ENCODE measurements around the gene PDE4B.
"Not testable (repeated sequence)": the region's sequence is repeated elsewhere in the genome, so short reads cannot be mapped to it uniquely, and the experiment has no call there.

The PDE4B gene

DNA sequence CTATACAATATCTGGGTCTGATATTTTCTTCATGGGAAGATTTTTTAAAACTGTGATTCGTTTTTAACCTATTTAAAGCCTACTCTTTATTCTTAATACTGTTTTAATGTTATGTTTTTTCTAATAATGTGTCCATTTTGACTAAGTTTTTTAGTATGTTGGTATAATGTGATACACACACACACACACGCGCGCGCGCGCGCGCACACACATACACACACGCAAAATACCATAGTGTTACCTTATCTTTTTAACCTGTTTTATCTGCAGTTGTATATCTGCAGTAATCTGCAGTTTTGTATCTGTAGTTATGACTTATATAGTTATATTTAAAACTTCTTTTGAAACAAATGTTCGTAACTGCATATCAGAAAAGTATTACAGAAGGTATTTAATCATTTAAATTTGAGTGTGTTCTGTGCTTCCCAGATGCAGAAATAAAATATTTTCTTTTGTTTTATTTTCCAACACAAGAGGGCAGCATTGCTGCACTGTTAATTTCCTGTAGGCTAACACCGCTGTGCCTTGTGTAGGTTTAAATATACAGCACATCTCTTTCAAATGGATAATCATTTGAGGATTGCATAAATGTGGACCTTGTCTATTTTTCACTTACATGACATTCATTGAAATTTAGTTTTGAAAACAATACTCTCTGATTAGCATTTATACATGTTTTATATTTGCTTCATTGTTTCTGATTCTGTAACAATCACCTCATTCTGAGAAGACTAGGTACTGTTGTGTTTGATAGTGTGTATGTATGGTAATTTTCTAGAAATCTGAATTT is 166.1 kb downstream of the PDE4B start:
- DNase-seq, result no peak

DNA sequence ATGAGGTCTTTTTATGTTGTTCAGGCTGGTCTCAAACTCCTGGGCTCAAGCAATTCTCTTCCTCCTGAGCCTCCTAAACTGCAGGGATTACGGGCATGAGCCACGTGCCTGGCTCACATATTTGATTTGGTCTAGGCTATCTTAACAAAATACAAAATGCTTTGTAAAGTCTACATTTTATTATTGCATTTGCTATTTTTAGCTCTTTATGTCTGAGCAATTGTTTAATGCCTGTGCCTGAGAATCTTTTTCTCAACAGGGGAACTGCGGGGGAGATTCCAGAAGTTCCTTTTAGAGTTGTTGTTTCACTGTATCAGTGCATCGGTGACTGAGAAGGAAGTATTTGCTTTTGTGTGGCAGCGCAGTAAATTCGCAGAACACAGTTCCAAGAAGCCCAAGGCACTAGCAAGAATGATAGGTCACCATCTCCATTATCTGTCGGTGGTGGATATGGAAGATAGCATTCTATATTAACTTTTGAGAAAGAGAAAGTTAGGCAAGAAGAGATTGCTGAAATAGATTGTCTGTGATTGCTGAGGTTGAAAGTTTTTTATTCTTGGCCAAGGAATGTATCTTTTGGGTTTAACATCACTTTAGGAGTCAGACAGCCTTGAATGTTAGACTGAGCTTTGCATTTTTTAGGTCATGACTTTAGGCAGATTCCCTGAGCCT is 167.3 kb downstream of the PDE4B start:
- no peak for DNase-seq

DNA sequence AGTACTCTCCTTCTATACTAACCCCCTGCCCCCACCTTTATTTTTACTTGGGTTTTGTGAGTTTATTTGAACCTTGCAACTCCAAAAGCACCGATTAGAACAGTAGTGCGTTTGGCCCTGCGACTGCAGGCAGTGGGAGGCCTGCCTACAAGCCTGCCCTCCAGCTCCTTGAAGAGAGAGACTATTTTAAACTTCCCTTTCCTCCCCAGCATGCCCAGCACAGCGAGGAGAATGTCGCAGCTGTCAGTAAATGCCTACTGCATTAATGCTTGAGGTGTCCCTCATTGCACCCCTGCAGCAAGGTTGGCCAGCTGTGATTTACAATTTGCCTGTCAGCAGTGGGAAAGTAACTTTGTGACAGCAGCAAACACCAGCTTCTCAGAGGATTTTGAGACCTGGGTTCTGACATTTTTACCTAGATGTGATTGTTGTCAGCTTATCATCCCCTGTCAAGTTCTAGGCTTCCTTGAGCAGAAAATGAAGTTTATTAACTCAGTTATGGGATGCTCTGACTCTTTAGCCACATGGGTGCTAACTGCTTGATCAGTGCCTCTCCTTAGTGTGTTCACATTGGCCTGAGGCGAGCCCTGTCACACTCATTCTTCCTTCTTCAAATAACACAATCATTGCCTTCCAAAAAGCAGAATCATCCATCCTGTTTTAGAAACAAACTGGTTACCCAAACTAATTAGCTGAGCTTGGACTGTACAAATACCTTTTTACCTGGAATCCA is 170.6 kb downstream of the PDE4B start:
- DNase-seq, result no peak

DNA sequence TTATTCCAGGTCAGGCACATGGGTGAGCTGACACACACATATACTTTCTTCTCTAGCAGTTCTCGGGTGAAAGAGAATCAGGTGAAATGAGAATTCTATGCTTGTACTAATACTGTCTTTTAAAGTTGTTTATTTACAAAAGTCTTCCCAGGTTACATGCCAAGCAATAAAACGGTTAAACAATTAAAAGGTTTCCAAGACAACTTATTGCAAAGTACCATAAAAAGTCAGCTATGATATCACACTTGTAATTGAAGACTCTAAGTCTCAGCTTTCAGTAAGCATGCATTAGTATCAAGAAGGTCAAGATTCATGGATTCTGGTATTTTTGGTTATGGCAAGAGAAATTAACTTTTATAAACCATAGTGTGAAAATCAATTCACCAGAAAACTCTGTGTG is 171.4 kb downstream of the PDE4B start:
- no peak for DNase-seq

DNA sequence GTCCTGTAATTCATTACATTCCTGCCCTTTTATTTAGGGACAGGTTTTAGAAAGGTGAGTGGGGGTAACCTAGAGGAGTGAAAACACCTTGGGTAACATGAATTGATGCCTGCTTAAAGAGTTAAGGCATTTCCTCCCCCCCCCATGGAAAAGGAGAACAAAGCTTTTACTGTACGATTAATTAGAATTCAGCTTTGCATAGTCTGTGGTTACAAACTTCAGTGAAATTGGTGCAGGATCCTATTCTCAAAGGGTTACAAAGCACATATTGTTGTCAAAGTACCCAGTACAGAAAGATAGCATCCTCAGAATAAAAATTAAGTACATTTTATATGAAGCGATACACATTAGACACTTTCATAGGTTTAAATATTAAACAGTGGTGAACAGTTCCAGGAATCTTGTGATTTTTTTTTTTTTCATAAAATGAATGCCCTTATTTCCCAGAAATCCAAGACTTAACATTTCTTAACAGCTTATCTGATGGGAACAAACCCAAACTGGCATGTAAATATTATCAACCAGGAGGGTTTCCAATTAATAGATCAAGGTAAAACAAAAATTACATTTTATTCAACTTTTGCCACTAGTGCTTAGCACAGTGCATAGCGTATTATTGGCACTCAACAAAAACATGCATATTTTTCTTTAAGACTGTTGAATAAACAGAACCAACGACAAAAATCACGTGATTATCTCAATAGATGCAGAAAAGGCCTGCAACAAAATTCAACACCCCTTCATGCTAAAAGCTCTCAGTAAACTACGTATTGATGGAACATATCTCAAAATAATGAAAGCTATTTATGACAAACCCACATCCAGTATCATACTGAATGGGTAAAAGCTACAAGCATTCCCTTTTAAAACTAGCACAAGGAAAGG is 172.7 kb downstream of the PDE4B start:
- DNase-seq, result no peak

DNA sequence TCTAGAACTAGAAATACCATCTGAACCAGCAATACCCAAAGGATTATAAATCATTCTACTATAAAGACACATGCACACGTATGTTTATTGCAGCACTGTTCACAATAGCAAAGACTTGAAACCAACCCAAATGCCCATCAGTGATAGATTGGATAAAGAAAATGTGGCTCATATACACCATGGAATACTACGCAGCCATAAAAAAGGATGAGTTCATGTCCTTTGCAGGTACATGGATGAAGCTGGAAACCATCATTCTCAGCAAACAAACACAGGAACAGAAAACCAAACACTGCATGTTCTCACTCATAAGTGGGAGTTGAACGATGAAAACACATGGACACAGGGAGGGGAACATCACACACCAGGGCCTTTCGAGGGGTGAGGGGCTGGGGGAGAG is 174.8 kb downstream of the PDE4B start:
- DNase-seq, result not testable (repeated sequence)

DNA sequence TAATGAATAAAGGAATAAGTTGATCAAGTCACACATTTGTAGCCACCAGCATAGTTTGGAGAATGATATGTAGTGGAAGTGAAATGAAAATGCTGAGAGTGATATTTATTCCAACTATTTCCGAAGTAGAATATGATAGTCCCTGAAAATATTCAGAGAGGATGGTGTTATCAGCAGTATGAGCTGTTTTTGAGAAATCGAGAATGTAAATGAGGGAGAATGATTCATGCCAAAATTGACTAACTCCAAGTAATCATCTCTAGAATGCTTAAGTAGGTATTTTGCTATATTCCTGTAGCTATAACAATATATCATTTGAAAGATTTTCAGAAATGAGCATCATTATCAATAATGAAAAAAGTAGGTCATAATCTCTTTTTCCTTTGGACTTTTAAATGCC is 178.9 kb downstream of the PDE4B start:
- no peak for DNase-seq

DNA sequence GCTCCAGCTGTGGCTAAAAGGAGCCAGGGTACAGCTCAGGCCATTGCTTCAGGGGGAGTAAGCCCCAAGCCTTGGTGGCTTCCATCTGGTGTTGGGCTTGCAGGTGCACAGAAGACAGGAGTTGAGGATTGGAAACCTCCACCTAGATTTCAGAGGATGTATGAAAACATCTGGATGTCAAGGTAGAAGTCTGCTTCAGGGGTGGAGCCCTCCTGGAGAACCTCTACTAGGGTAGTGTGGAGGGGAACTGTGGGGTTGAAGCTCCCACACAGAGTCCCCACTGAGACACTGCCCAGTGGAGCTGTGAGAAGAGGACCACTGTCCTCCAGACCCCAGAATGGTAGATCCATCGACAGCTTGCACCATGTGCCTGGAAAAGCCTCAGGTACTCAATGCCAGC is 183.0 kb downstream of the PDE4B start:
- DNase-seq, result no peak

DNA sequence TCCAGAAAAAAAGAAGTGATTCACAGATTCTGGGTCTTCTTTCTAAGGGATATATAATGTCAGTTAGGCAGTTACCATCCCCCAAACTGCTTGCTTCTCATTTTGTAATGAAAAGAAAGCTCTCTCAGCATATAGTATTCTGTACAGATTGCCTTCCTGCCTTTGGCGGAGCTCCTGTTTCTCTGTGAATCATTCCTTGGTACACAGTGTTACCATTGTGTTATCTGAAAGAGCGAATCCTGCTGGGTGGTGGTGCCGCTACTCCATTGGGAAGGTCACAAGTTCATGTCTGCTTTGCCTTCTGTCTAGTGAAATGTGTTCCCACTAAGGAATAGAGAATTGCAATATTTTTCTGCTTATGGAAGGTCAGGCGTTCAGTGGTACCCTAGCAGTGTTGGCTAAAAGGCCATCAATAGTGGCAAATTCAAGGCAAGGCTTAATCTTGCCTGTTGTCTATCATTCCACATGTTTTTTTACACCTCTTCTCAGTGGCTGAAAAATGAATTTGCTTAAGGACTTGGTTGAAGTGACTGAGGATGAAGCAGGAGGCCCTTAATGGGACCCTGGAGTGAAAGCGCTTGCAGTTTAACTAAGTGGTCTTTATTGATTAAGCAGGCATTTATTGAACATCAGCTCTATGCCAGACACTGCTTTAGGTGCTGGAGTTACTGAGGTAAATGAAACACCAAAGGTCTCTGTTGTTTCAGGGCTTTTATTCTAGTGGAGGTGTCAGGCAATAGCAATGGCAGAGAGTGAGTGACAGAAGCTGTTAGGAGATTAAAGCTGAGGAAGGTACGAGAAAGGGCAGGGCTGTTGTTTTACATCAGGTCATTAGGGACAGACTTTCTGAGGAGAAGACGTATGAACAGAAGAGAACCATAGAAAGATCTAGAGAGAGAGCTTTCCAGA is 186.7 kb downstream of the PDE4B start:
- DNase-seq, result no peak

DNA sequence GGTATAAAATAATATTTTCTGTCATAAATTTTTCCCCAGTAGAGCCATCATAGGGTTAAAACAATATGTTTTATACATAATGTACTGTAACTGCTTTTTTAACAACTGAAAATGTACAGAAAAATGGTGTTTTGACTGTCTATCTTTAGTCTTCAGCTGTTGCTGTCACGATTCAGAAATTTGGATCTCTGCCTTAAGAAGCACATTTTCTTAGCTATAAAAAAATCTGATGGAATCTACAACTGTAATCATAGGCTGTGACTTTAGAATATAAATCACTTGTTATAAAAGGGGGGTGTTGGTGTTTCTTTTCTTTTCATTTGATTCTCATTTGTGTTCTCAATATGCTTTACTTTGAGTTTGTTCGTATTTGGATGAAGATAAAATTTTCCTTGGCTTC is 187.5 kb downstream of the PDE4B start:
- DNase-seq, result no peak

DNA sequence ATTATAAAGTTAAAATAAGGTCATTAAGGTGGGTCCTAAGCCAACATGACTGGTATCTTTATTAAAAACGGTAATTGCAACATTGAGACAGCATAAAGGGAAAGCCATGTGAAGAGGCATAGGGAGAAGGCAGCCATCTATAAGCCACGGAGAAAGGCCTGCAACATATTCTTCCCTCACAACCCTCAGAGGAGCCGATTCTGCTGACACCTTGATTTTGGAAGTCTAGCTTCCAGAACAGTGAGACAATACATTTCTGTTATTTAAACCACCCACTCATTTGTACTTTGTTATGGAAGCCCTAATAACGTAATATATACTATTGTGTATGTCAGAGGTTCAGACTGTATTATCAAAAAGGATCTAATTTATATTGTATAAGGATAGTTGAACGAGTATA is 190.8 kb downstream of the PDE4B start:
- DNase-seq, result no peak

DNA sequence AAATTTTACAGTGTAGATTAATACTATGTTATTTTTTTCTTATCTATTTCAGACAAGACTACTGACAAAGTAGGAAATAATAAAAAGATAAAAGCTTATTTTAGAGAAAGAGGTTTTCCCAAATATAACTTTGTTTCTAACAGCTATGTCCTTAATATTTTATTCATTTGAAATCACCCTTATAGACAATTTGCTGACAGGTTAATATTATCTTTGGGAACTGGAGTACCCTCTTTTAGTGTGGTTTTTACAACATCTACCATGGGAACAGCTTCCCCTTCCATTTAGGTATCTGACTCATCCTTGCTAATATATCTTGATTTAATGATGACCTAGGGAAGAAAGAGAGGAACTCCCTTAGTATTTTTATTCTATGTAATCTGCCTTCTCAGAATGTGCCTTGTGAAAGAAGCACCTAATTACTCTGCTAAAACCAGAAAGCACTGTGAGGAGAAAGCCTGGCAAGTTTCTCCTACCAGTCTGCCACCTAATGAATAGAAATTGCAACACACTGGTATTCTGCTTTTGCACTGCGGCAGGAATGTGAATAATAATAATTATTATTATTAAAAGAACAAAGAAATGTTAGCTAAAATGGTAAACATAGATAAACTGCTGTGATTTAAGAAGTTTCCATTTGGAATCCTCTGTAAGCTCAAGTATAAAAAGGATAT is 192.8 kb downstream of the PDE4B start:
- no peak for DNase-seq

DNA sequence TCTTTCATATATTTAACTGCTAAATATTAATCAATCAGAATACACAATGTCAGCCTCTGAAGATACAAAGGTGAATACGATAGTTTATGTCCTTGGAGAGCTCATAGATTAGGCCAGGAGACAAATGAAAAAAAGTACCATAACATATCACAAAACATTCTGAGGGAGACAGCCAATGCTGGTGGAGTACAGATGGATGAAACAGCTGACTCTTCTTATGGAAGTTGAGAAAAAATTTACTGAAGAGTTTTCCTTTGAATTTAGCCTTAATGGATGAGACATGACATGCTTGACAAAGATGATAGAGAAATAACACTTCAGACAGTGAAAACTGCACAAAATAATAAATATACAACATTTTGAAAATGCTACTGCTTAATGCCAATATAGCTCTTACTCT is 193.5 kb downstream of the PDE4B start:
- no peak for DNase-seq

DNA sequence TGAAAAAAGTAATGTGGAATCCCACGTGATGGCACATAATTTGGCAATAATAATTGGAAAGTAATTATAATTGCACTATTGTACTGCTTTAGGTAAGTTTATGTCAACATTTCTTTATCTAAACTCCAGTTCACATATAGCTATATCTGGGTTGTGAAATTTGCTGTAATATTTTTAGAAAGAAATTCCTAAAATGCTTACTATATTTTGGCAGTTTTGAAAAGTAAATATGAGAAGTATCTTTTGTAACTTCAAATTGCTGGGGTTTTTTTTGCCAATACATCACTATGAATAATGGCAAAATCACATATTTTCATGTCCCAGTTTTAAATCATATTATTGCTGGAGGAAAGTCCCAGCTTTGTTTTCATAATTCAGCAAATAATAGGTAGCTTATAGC is 197.5 kb downstream of the PDE4B start:
- DNase-seq, result no peak

DNA sequence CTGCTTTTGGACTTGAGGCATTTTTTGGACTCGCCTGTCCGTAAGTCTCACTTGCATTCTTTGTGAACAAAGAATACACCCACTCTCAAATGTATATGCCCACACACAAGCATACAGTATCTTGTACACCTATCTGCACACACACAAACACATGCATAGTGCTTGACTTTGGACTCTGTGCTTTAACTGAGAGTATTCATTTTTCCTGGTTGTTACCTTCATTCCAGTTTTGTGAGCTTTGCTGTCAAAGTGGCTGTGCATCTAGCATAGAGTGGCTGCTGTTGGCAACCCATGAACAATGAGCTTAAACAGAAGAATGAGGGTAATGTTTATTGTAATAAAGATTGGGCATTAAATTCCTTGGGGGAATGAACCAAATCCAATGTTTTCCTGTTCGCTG is 199.0 kb downstream of the PDE4B start:
- no peak for DNase-seq

DNA sequence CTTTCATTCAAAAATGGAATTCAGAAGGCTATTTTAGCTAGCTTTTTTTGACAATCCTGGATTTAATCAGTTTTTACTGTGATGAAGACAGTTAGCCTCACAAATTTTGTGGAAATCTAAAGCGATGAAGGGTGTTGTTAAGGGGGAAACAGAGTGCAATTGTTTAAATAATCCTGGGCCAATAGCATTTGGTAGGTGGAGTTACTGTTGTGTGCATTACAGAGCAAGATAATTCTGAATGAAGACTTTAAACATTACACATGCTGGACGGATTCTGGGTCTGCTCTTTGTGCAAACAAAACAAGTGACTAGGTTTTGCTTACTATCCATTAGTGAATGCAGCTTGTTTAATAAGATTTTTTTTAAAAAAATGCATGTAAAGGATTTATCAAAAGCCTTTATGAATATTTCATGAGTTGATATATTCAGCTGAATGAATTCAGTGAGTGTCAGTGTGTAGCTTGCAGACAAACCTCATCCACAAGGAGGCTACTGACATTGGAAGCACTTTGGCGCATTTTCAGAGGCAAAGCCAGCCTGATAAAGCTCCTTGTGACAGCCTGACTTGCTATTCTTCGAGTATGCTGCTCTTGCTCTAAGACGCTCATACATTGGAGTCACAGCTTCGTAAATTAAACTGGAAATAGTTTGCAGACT is 199.6 kb downstream of the PDE4B start:
- DNase-seq, result no peak

DNA sequence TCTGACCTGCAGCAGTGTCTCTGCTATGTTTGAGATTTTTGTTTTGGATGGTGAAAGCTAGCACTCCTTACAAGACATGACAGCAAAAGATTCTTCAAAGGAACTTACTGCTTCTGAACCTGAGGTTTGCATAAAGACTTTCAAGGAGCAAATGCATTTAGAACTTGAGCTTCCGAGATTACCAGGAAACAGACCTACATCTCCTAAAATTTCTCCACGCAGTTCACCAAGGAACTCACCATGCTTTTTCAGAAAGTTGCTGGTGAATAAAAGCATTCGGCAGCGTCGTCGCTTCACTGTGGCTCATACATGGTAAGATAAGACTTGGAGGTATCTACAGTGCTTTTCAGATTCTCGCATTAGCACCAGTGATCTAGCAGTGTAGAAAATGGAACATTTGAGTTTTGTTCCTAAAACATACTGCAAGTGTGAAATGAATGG is 200.2 kb downstream of the PDE4B start:
- no peak for DNase-seq

DNA sequence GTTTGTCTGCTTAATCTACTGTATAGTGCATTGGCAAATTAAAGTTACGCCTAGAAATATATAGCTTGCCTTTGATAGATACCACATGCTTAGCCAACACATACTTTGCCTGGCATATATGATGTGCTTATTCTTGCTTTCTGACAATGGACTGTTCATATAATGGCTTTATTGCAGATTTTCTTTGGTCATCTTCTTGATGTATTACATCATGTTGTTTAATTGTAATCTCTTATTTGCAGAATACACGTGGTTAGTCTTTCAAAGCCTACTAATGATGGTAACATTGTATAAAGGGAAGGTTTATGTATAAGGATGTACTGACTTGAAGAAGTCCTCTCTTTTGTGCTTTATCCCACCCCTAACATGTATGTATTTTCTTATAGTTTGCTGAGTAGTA is 201.5 kb downstream of the PDE4B start:
- DNase-seq, result no peak

DNA sequence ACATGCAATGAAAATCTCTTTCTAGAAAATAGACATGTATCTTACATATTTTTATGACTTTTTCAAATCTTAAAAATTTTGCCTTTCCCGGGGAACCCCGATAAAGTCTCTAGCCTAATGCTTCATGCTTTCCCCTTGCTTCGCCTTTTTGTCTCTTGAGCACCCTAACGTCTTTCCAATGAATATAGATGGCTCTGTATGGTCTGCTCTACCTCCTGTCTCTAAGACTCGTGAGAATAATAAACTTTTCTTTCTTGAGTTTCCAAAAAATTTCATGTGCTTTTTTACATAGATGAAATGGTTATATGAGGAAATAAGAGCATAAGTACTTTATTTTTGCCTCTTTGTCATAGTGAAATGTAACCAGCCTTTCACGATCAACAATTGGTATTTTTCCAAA is 202.6 kb downstream of the PDE4B start:
- DNase-seq, result no peak

DNA sequence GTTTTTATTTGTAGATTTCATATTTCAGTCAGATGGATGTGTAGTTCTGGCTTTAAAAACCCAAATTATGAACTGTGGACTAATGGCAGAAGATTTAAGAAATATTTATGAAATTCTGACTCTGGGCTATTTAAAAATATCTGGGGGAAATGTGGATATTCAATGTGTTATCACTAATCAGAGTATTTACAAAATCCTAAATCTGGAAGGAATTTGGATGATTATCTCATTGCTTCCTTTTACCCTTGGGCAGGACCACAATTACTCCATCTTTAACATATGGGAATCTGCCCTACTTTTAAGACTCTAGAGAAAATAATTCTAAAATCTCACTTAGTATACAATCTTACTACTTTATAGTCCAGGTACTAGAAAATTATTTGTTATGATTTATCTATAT is 203.2 kb downstream of the PDE4B start:
- DNase-seq, result no peak

DNA sequence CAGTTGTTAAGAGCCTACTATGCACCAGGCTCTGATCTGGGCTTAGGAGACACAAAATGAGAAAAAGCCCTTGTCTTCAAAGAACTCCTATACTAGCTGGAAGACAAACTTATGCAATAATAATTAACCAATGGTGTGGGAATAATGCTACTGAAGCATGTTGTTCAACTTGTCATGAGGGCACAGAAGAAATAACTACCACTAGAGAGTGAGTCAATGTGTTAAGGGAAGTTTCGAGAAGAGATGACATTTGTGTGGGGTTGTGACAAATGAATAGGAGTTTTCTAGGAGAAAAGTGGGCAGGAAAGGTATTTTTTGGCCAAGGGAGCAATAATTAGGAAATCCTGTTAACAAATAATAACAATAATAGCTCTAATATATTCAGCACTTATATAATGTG is 205.0 kb downstream of the PDE4B start:
- no peak for DNase-seq

Data from activated T-cell treated with anti-CD3 and anti-CD28 coated beads, Interleukin-2, amount 50 U/mL, for 1 hour (primary cell).